ENCODE data around the gene NEDD9.

The NEDD9 gene

GRCh38 chr6:11232193-11232769, at the start of gene NEDD9:
Gene NEDD9, minus strand, starts transcription at chr6:11232668. Its CDS starts 153 bp downstream, at chr6:11232515.
- peak; percentile 94 to 96 for DNase-seq

- no peak for DNase-seq
Measured at GRCh38 chr6:11282245-11282644, 49.8 kb upstream of the NEDD9 start.

- DNase-seq, result no peak
Measured at GRCh38 chr6:11280394-11280793, 47.9 kb upstream of the NEDD9 start.

- no peak for DNase-seq
Measured at GRCh38 chr6:11279284-11279689, 46.8 kb upstream of the NEDD9 start.

GRCh38 chr6:11278207-11278559, 45.7 kb upstream of the NEDD9 start:
- peak; percentile 36 to 62 for DNase-seq

- peak; percentile 37 to 45 for DNase-seq
Measured at GRCh38 chr6:11277275-11278206, 45.1 kb upstream of the NEDD9 start.

- DNase-seq, result no peak
Measured at GRCh38 chr6:11276911-11277274, 44.4 kb upstream of the NEDD9 start.

- no peak for DNase-seq
Measured at GRCh38 chr6:11276228-11276627, 43.8 kb upstream of the NEDD9 start.

GRCh38 chr6:11275598-11275997, 43.1 kb upstream of the NEDD9 start:
- DNase-seq, result no peak

GRCh38 chr6:11273406-11274065, 41.1 kb upstream of the NEDD9 start:
- no peak for DNase-seq

GRCh38 chr6:11272491-11273192, 40.2 kb upstream of the NEDD9 start:
- no peak for DNase-seq

- DNase-seq, result no peak
Measured at GRCh38 chr6:11271228-11272020, 39.0 kb upstream of the NEDD9 start.

- DNase-seq, result no peak
Measured at GRCh38 chr6:11270030-11271027, 37.9 kb upstream of the NEDD9 start.

- no peak for DNase-seq
Measured at GRCh38 chr6:11268978-11269377, 36.5 kb upstream of the NEDD9 start.

GRCh38 chr6:11266926-11267325, 34.5 kb upstream of the NEDD9 start:
- DNase-seq, result no peak

- no peak for DNase-seq
Measured at GRCh38 chr6:11265932-11266331, 33.5 kb upstream of the NEDD9 start.

GRCh38 chr6:11264100-11264499, 31.6 kb upstream of the NEDD9 start:
- DNase-seq, result no peak

- DNase-seq, result no peak
Measured at GRCh38 chr6:11263291-11263775, 30.9 kb upstream of the NEDD9 start.

GRCh38 chr6:11262242-11262641, 29.8 kb upstream of the NEDD9 start:
- DNase-seq, result no peak

GRCh38 chr6:11260249-11261038, 28.0 kb upstream of the NEDD9 start:
- no peak for DNase-seq
